ENCODE measurements around the gene TK1.

- TF ChIP-seq POLR2A (IDR thresholded peaks at IDR 0.05; ENCODE audit: low read depth, low read length) (no peak), POLR2AphosphoS5 (IDR thresholded peaks at IDR 0.05; ENCODE audit: low read depth, low read length) (no peak), TAF1 (IDR thresholded peaks at IDR 0.05; ENCODE audit: borderline replicate concordance, low read depth, low read length) (no peak)
Measured at GRCh38 chr17:78226759-78227454, 40.1 kb upstream of the TK1 start.
